Activated T-cell treated with anti-CD3 and anti-CD28 coated beads, Interleukin-2, amount 50 U/mL, for 72 hours (primary cell): Measurements from ENCODE around the gene CAPN8. TPM values are rescaled to one million over a fixed set of nuclear protein-coding genes. Genes with fewer than 3 reads are reported as not detected.

ENCODE experiments used
- total RNA-seq, 2 donors: library from RNA; stranded (reverse); gene quantifications; one replicate each; pipeline ENCODE4 v1.2.3, GENCODE V29; 2022

Gene CAPN8
- total RNA-seq, 2 donors from 2014 or later, result not detected

Other genes starting within 250 kb of the CAPN8 start
- gene CAPN2, start 46.8 kb upstream of the CAPN8 start, total RNA-seq, result 10 to 100 TPM; 37.8 to 58.8 TPM
- gene TP53BP2, start 180.2 kb upstream of the CAPN8 start, total RNA-seq, result 10 to 100 TPM; 54.6 to 58.1 TPM